Activated T-cell treated with anti-CD3 and anti-CD28 coated beads, Interleukin-2, amount 50 U/mL, for 24 hours (primary cell): ENCODE measurements around the gene SLC17A9.
"Not testable (repeated sequence)": the region's sequence is repeated elsewhere in the genome, so short reads cannot be mapped to it uniquely, and the experiment has no call there.

Experiments
- DNase-seq: peaks from one replicate; pipeline ENCODE4 v3.0.0-alpha.2; 2020
- H3K27ac Mint-ChIP-seq: 2 replicates; pipeline ENCODE4 v1.8.0; 2020; ENCODE audit warnings: mild to moderate bottlenecking, mixed read lengths
- H3K27me3 Mint-ChIP-seq: 2 replicates; pipeline ENCODE4 v1.8.0; 2020; ENCODE audit warnings: mixed read lengths
- H3K36me3 Mint-ChIP-seq: 2 replicates; pipeline ENCODE4 v1.8.0; 2020; ENCODE audit warnings: low read depth, mixed read lengths
- H3K4me1 Mint-ChIP-seq: 2 replicates; pipeline ENCODE4 v1.8.0; 2020; ENCODE audit warnings: low read depth, mixed read lengths
- H3K4me3 Mint-ChIP-seq: 2 replicates; pipeline ENCODE4 v1.8.0; 2020; ENCODE audit warnings: mild to moderate bottlenecking, moderate library complexity, mixed read lengths
- H3K9me3 Mint-ChIP-seq: 2 replicates; pipeline ENCODE4 v1.8.0; 2020; ENCODE audit warnings: mixed read lengths

Gene SLC17A9

GRCh38 chr20:62914970-62915457 lies 37.5 kb upstream of the SLC17A9 start:
- Mint-ChIP-seq H3K4me3 (peak overlapping the region; percentile 6), H3K27ac (peak overlapping the region; percentile 87), H3K36me3 (peaks cover 71% of the 10 kb centered on the region), H3K27me3 (no peaks in the 10 kb centered on the region), H3K9me3 (no peaks in the 10 kb centered on the region), H3K4me1 (peaks cover 74% of the 10 kb centered on the region)
- no peak for DNase-seq

GRCh38 chr20:62916703-62917476 lies 35.6 kb upstream of the SLC17A9 start:
- peak overlapping the region; percentile 18 for H3K4me3 Mint-ChIP-seq
- H3K36me3 Mint-ChIP-seq = peaks cover 61% of the 10 kb centered on the region
- H3K4me1 Mint-ChIP-seq = peaks cover 82% of the 10 kb centered on the region

GRCh38 chr20:62917720-62918119 lies 34.8 kb upstream of the SLC17A9 start:
- DNase-seq = no peak
- Mint-ChIP-seq H3K9me3 (no peaks in the 10 kb centered on the region), H3K27ac (peak overlapping the region; percentile 91), H3K36me3 (peaks cover 55% of the 10 kb centered on the region), H3K27me3 (no peaks in the 10 kb centered on the region), H3K4me3 (peak overlapping the region; percentile 71), H3K4me1 (peaks cover 87% of the 10 kb centered on the region)

More at GRCh38 chr20:62916703-62917476, 35.6 kb upstream of the SLC17A9 start:
- DNase-seq = no peak
- Mint-ChIP-seq H3K9me3 (no peaks in the 10 kb centered on the region), H3K27ac (peak overlapping the region; percentile 91), H3K27me3 (no peaks in the 10 kb centered on the region)

- Mint-ChIP-seq H3K27me3 (no peaks in the 10 kb centered on the region), H3K4me3 (peak overlapping the region; percentile 71), H3K4me1 (peaks cover 89% of the 10 kb centered on the region), H3K27ac (peak overlapping the region; percentile 91), H3K36me3 (peaks cover 52% of the 10 kb centered on the region), H3K9me3 (no peaks in the 10 kb centered on the region)
- no peak for DNase-seq
These were observed 34.4 kb upstream of the SLC17A9 start for GRCh38 chr20:62918147-62918546.

- peaks cover 90% of the 10 kb centered on the region for H3K4me1 Mint-ChIP-seq
- H3K36me3 Mint-ChIP-seq = peaks cover 46% of the 10 kb centered on the region
- H3K27me3 Mint-ChIP-seq = no peaks in the 10 kb centered on the region
- H3K27ac Mint-ChIP-seq = peak overlapping the region; percentile 91
- H3K4me3 Mint-ChIP-seq = peak overlapping the region; percentile 71
- H3K9me3 Mint-ChIP-seq = no peaks in the 10 kb centered on the region
- peak; percentile 52 for DNase-seq
These were observed 33.7 kb upstream of the SLC17A9 start for GRCh38 chr20:62918831-62919230.

- H3K4me1 Mint-ChIP-seq = peaks cover 91% of the 10 kb centered on the region
- H3K36me3 Mint-ChIP-seq = peaks cover 50% of the 10 kb centered on the region
- peak overlapping the region; percentile 91 for H3K27ac Mint-ChIP-seq
- H3K9me3 Mint-ChIP-seq = no peaks in the 10 kb centered on the region
- DNase-seq = no peak
- peak overlapping the region; percentile 71 for H3K4me3 Mint-ChIP-seq
- H3K27me3 Mint-ChIP-seq = no peaks in the 10 kb centered on the region
These were observed 32.4 kb upstream of the SLC17A9 start for GRCh38 chr20:62920039-62920645.

- Mint-ChIP-seq H3K9me3 (no peaks in the 10 kb centered on the region), H3K36me3 (peaks cover 54% of the 10 kb centered on the region), H3K27ac (peak overlapping the region; percentile 91), H3K4me1 (peaks cover 82% of the 10 kb centered on the region), H3K4me3 (peak overlapping the region; percentile 54), H3K27me3 (no peaks in the 10 kb centered on the region)
- DNase-seq = peak; percentile 66
These were observed 31.3 kb upstream of the SLC17A9 start for GRCh38 chr20:62921119-62921687.

GRCh38 chr20:62922451-62922921 lies 30.0 kb upstream of the SLC17A9 start:
- H3K9me3 Mint-ChIP-seq = no peaks in the 10 kb centered on the region

GRCh38 chr20:62923059-62923668 lies 29.3 kb upstream of the SLC17A9 start:
- H3K4me3 Mint-ChIP-seq = peak overlapping the region; percentile 93
- H3K9me3 Mint-ChIP-seq, DNase-seq, H3K27me3 Mint-ChIP-seq: not testable (repeated sequence)
- peaks cover 80% of the 10 kb centered on the region for H3K4me1 Mint-ChIP-seq
- H3K36me3 Mint-ChIP-seq = peaks cover 44% of the 10 kb centered on the region
- peak overlapping the region; percentile 93 for H3K27ac Mint-ChIP-seq

More at GRCh38 chr20:62922451-62922921, 30.0 kb upstream of the SLC17A9 start:
- Mint-ChIP-seq H3K27me3 (no peaks in the 10 kb centered on the region), H3K27ac (peak overlapping the region; percentile 93), H3K36me3 (peaks cover 46% of the 10 kb centered on the region), H3K4me1 (peaks cover 80% of the 10 kb centered on the region), H3K4me3 (peak overlapping the region; percentile 93)
- DNase-seq = peak; percentile 59

GRCh38 chr20:62923669-62924441 lies 28.7 kb upstream of the SLC17A9 start:
- H3K27me3 Mint-ChIP-seq = no peaks in the 10 kb centered on the region
- H3K4me3 Mint-ChIP-seq = peak overlapping the region; percentile 93
- peaks cover 80% of the 10 kb centered on the region for H3K4me1 Mint-ChIP-seq
- no peaks in the 10 kb centered on the region for H3K9me3 Mint-ChIP-seq
- H3K36me3 Mint-ChIP-seq = peaks cover 47% of the 10 kb centered on the region
- peak overlapping the region; percentile 93 for H3K27ac Mint-ChIP-seq
- no peak for DNase-seq

GRCh38 chr20:62924442-62925075 lies 27.9 kb upstream of the SLC17A9 start:
- peak overlapping the region; percentile 93 for H3K4me3 Mint-ChIP-seq
- peak overlapping the region; percentile 93 for H3K27ac Mint-ChIP-seq
- H3K9me3 Mint-ChIP-seq = no peaks in the 10 kb centered on the region
- no peaks in the 10 kb centered on the region for H3K27me3 Mint-ChIP-seq
- peaks cover 42% of the 10 kb centered on the region for H3K36me3 Mint-ChIP-seq
- DNase-seq = no peak
- peaks cover 75% of the 10 kb centered on the region for H3K4me1 Mint-ChIP-seq

GRCh38 chr20:62925076-62925419 lies 27.5 kb upstream of the SLC17A9 start:
- no peaks in the 10 kb centered on the region for H3K9me3 Mint-ChIP-seq
- peak overlapping the region; percentile 93 for H3K27ac Mint-ChIP-seq
- peaks cover 42% of the 10 kb centered on the region for H3K36me3 Mint-ChIP-seq
- no peak for DNase-seq
- H3K27me3 Mint-ChIP-seq = no peaks in the 10 kb centered on the region
- H3K4me3 Mint-ChIP-seq = peak overlapping the region; percentile 93
- peaks cover 75% of the 10 kb centered on the region for H3K4me1 Mint-ChIP-seq

- H3K36me3 Mint-ChIP-seq = peaks cover 37% of the 10 kb centered on the region
- DNase-seq = peak; percentile 68
These were observed 26.9 kb upstream of the SLC17A9 start for GRCh38 chr20:62925420-62926228.

More at GRCh38 chr20:62925420-62926228, 26.9 kb upstream of the SLC17A9 start:
- Mint-ChIP-seq H3K4me1 (peaks cover 75% of the 10 kb centered on the region), H3K27ac (peak overlapping the region; percentile 93), H3K27me3 (no peaks in the 10 kb centered on the region), H3K4me3 (peak overlapping the region; percentile 93), H3K9me3 (no peaks in the 10 kb centered on the region)
